ENCODE data around the gene VPS37C. TPM values are rescaled to one million over a fixed set of nuclear protein-coding genes. Genes with fewer than 3 reads are reported as not detected.
A peak's percentile ranks its signal among the peaks of the same experiment; 100 is the strongest.
"Not testable (repeated sequence)": the region's sequence is repeated elsewhere in the genome, so short reads cannot be mapped to it uniquely, and the experiment has no call there.

The VPS37C gene
- total RNA-seq, 3 donors from 2014 or later = 9.3 to 20.3 (median 17.1) TPM

DNA sequence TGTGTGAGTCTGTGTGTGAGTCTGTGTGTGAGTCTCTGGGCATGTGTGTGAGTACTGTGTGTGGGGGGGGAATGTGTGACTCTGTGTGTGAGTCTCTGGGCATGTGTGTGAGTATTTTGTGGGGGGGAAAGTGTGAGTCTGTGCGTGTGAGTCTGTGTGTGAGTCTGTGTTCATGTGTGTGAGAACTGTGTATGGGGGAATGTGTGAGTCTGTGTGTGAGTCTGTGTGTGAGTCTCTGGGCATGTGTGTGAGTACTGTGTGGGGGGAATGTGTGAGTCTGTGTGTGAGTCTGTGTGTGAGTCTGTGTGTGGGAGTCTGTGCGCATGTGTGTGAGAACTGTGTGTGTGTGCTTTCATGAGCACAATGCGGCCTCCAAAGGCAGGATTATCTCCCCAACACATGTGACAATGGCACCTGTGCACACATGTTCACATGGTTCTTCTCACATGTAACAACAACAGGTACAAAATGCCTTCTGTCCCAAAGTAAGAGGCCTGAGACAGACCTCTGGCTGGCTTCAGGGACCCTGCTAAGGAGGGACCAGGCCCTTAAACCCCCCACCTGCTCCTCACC lies 57.3 kb downstream of the VPS37C start:
- H3K36me3 ChIP-seq = no peaks in the 10 kb centered on the region
- no peaks in the 10 kb centered on the region for H3K4me1 ChIP-seq
- H3K4me3 ChIP-seq = no peak overlapping the region
- intact Hi-C loops (cut with DNase I; ENCODE audit: low total_unique reads) = no loop called here
- no peaks in the 10 kb centered on the region for H3K27me3 ChIP-seq
- H3K27ac ChIP-seq = no peak overlapping the region
- no peaks in the 10 kb centered on the region for H3K9me3 ChIP-seq
- no peak for DNase-seq (ENCODE audit: low spot score in 2 of 2)
- no peak for TF ChIP-seq POLR2A (IDR thresholded peaks at IDR 0.05)
- no peak for TF ChIP-seq POLR2AphosphoS5 (IDR thresholded peaks at IDR 0.05)
- TF ChIP-seq CTCF (IDR thresholded peaks at IDR 0.05) = no peak

DNA sequence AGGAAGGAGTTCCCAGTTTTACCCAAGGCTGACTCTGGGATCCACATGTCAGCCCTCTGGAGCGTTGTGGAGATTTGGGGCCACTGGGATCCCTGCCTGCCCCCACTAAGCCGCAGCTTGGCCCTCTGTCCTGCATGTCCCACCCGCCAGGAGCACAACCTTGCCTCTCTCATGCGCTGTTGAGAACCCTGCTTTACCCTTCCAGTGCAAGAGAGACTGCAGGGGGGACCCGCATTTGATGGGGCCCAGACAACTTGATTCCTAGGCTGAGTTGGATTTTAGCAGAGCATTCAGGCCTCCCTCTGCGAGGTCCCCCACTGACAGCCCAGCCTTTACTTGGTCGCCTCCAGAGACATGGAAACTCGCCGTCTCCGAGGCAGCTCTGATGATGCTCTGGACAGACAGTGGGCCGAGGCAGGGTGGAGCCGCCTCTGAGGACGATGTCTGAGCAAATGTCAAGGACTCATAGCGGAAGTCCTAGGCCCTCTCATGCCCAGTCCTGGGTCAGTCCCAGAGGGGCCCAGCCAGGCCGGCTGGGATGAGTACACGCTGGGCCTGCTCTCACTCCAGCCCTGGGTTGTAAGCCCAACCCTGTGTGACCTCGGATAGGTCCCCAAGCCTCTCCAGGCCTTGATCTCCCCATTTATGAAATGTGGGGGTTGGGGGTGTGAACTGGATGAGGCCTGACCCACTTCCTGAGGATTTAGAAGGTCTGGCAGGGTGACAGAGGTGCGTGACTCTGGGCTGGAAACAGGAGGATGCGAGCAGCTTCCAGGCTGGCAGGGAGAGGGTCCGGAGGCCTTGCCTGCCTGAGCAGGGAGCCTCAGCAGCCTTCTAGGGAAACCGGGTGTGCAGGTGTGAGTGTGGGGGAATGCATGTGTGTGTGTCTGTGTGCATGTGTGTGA lies 58.3 kb downstream of the VPS37C start:
- H3K9me3 ChIP-seq = no peaks in the 10 kb centered on the region
- no peaks in the 10 kb centered on the region for H3K4me1 ChIP-seq
- no peak for TF ChIP-seq POLR2A (IDR thresholded peaks at IDR 0.05)
- no peak for TF ChIP-seq CTCF (IDR thresholded peaks at IDR 0.05)
- TF ChIP-seq POLR2AphosphoS5 (IDR thresholded peaks at IDR 0.05) = no peak
- no peaks in the 10 kb centered on the region for H3K27me3 ChIP-seq
- no peaks in the 10 kb centered on the region for H3K36me3 ChIP-seq
- intact Hi-C loops (cut with DNase I; ENCODE audit: low total_unique reads) = no loop called here
- DNase-seq (ENCODE audit: low spot score in 2 of 2) = no peak
- peak overlapping the region in 2 of 3 donors; percentile 16 to 25 for H3K4me3 ChIP-seq
- peak overlapping the region in 1 of 2 donors; percentile 19 for H3K27ac ChIP-seq

GRCh38 chr11:61098778-61099177 lies 62.4 kb downstream of the VPS37C start:
- Histone ChIP-seq H3K9me3 (no peaks in the 10 kb centered on the region), H3K27ac (no peak overlapping the region), H3K36me3 (no peaks in the 10 kb centered on the region), H3K4me3 (no peak overlapping the region), H3K27me3 (no peaks in the 10 kb centered on the region), H3K4me1 (no peaks in the 10 kb centered on the region)
- intact Hi-C loops (cut with DNase I; ENCODE audit: low total_unique reads) = no loop called here
- no peak for DNase-seq (ENCODE audit: low spot score in 2 of 2)
- TF ChIP-seq POLR2A (IDR thresholded peaks at IDR 0.05) (no peak), POLR2AphosphoS5 (IDR thresholded peaks at IDR 0.05) (no peak), CTCF (IDR thresholded peaks at IDR 0.05) (no peak)

- H3K4me3 ChIP-seq; H3K27me3 ChIP-seq; H3K36me3 ChIP-seq; H3K27ac ChIP-seq; intact Hi-C loops (cut with DNase I; ENCODE audit: low total_unique reads); H3K9me3 ChIP-seq; DNase-seq (ENCODE audit: low spot score in 2 of 2); H3K4me1 ChIP-seq: not testable (repeated sequence)
These were observed 63.0 kb downstream of the VPS37C start for GRCh38 chr11:61098261-61098660.

DNA sequence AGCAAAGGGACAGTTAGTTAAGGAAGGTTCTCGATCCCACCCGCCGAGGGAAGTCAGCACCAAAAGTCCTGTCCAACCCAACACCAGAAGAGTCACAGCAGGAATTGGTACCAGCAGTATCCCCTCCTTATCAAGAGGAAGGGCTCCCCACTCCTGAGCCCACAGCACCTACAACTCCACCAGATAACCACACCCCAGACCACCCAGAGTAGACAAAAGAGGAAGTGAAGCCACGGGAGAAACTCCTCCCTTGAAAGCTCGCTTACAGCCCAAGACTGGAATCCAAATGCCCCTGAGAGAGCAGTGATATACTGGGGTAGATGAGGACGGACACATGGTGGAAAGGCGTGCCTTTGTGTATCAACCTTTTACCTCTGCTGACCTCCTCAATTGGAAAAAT lies 66.2 kb downstream of the VPS37C start:
- Histone ChIP-seq H3K9me3 (no peaks in the 10 kb centered on the region), H3K36me3 (no peaks in the 10 kb centered on the region)

DNA sequence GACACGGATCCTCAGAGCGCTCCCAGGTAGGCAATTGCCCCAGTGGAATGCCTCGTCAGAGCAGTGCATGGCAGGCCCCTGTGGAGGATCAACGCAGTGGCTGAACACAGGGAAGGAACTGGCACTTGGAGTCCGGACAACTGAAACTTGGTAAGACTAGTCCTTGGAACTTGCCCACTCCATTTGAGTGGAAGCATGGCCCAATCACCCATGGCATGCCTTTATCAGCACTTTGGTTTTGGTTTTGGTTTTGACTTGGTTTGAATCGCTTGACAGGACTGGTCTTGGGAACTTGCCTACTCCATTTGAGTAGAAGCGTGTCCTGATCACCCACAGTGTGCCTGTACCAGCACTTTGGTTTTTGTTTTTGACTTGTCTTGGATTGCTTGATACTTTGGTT lies 67.1 kb downstream of the VPS37C start:
- H3K27me3 ChIP-seq; H3K4me1 ChIP-seq; H3K36me3 ChIP-seq; H3K27ac ChIP-seq; H3K4me3 ChIP-seq; DNase-seq (ENCODE audit: low spot score in 2 of 2); H3K9me3 ChIP-seq; intact Hi-C loops (cut with DNase I; ENCODE audit: low total_unique reads): not testable (repeated sequence)

More for the DNA sequence above, 66.2 kb downstream of the VPS37C start:
- no peak for DNase-seq (ENCODE audit: low spot score in 2 of 2)
- no peak overlapping the region for H3K4me3 ChIP-seq
- intact Hi-C loops (cut with DNase I; ENCODE audit: low total_unique reads) = no loop called here
- no peaks in the 10 kb centered on the region for H3K27me3 ChIP-seq
- H3K4me1 ChIP-seq = no peaks in the 10 kb centered on the region
- no peak for TF ChIP-seq CTCF (IDR thresholded peaks at IDR 0.05)
- TF ChIP-seq POLR2AphosphoS5 (IDR thresholded peaks at IDR 0.05) = no peak
- no peak for TF ChIP-seq POLR2A (IDR thresholded peaks at IDR 0.05)
- no peak overlapping the region for H3K27ac ChIP-seq

Measured in breast epithelium (tissue), 4 donors.